ENCODE results near the gene KATNB1. TPM values are rescaled to one million over a fixed set of nuclear protein-coding genes. Genes with fewer than 3 reads are reported as not detected.
"Not testable (repeated sequence)": the region's sequence is repeated elsewhere in the genome, so short reads cannot be mapped to it uniquely, and the experiment has no call there.

Gene KATNB1
- total RNA-seq, 1 donor from 2014 or later: 32.1 TPM

DNA sequence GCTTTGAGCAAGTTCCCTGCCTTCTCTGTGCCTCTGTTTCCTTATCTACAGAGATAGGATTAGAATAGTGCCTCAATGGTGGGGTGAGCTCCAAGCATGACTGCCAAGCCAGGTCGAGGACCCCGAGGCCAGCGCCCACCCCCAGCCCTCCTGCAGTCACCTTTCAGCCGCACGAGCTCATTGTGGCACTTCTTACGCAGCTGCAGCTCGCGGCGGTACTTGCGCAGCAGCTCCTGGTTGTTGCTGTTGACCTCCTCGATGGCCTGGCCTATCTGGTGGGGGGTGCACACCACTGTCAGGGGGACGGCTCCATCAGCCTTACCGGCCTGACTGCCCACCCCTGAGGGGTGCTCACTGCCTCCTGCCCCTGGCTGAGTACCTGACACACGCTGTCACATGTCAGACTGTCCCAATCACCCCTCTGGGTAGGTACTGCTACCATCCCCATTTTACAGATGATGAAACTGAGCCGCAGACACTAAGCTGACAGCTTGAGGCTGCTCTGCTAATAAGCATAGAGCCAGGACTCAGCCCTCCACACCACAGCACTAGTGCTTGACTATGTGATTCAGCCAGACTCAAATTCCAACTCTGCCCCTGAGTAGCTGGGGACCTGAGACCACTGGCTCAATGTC is 31.3 kb downstream of the KATNB1 start:
- intact Hi-C loops (cut with micrococcal nuclease): no loop called here

DNA sequence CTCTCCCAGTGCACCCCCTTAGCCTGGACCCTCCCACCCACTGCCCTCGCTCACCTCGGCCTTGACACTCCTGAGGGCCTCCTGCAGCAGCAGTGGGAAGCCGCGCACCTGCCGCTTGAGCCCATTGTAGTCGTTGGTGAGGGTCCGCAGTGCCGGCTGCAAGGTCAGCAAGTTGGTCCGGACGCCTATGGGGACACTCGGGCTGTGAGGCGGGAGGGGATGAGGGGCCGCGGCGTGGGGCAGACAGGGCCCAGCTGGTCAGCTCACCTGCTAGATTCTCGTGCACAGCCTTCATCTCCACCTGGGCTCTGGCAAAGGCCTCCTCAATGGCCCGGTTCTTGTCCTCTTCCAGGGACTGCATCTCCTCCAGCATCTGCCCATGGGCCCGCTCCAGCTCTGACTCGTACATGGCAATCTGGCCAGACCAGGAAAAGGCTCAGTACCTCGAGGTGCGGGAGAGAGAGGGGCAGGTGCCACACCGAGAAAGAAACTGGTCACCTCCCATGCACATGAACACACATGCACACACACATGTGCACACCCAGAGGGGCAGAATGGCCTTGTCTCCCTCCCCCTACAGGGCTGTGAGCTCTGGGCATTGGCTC is 34.1 kb downstream of the KATNB1 start:
- intact Hi-C loops (cut with micrococcal nuclease): no loop called here

DNA sequence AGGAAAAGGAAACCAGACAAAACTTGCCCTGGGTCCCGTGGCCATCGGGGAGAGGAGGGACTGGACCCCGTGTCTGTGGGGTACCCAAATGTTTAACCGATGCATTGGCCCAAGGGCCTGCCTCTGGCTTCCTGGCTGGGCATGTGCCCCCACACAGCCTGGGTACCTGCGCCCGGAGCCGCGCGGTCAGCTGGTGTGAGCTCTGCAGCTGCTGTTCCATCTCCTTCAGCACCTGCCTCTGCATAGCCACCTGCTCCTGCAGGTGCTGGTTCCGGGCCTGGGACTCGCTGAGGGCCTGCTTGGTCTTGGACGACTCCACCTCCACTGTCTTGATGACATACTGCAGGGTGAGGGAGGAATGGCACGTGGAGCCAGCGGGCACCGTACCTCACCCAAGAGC is 34.8 kb downstream of the KATNB1 start:
- intact Hi-C loops (cut with micrococcal nuclease): no loop called here

DNA sequence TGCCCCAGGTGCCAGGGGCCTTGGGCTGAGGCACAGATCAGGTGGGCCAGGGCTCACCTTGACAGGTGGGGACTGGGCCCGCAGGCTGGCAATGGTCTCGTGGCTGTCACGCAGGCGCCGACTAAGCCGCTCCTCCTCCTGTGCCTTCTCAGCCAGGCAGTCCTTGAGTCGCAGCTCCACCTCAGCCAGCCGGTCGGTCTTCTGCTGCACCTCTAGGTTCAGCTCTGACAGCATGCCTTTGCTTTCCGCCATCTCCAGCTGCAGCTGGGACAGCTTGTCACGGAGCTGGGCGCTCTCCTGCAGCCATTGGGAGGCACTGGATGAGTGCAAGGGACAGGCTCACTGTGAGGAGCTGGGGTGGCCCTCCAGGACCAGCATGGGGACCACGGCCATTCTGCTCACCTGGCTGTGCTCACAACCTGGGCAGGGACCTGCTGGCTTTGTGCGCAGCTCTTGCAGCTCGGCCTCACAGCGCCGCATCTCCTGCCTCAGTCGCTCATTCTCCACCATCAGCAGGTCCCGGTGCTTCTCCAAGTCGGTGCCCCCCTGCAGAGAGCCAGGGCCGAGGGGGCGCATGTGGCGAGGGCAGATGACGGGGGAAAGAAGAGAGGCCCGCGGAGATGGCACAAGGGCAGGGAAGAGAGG is 35.7 kb downstream of the KATNB1 start:
- intact Hi-C loops (cut with micrococcal nuclease): no loop called here

GRCh38 chr16:57773019-57773418 is 37.4 kb downstream of the KATNB1 start:
- intact Hi-C loops (cut with micrococcal nuclease): no loop called here

- intact Hi-C loops (cut with micrococcal nuclease): no loop called here
These were observed 38.2 kb downstream of the KATNB1 start for GRCh38 chr16:57773655-57774295.

DNA sequence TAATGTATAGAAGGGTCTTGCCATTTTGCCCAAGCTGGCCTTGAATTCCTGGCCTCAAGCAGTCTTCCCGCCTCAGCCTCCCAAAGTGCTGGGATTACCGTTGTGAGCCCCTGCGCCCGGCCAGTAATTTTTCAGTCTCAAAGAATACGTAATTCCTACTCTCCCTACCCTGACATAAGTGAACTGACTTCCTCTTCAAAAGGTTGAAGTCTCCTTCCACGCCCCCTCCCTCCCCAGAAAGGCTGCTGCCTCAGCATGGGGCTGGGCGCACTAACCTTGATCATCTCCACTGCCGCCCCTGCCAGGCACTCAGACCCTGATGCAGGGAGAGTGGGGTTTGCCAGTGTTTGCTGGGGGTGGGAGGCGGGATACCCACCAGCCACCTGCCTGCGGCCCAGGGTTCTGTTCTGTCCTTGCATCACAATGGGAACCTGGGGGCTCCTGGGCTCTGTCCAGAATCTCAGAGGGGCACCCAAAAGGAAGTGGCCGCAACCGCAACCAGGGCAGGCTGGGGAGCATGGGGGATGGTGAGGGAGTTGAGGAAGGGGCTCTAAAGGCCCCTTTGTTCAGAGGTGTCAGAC is 39.2 kb downstream of the KATNB1 start:
- intact Hi-C loops (cut with micrococcal nuclease): no loop called here

GRCh38 chr16:57775661-57776469 is 40.3 kb downstream of the KATNB1 start:
- intact Hi-C loops (cut with micrococcal nuclease): no loop called here

DNA sequence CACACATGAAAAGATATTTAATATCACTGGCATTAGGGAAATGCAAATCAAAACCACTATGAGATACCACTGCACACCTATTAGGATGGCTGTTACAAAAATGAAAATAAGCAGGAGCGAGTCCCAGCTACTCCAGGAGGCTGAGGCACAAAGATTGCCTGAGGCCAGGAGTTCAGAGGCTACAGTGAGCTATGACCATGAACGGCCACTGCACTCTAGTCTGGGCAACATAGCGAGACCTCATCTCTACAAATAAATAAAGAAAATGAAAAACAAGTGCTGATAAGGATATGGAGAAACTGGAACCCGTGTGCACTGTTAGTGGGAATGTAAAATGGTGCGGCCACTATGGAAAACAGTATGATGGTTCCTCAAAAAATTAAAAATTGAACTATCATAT is 43.1 kb downstream of the KATNB1 start:
- intact Hi-C loops (cut with micrococcal nuclease): no loop called here

- intact Hi-C loops (cut with micrococcal nuclease): not testable (repeated sequence)
These were observed 44.3 kb downstream of the KATNB1 start for GRCh38 chr16:57779836-57780235.

DNA sequence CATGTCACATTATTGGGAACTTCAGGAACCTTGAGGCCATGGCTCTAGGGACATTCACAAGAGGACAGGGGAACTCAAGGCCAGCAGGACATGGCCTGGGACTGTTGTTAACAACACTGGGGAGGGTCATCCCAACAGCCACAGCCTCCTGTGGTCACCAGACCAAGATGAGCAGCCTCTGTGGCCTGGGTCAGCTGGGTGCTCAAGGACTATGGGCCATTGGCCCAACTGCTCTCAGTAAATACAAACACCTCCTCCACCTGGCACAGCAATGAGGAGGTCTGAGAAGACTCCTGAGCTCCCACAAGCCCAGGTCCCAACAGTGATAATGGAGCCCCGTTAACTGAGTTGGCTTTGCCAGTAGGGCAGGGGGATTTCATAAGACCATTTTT is 45.8 kb downstream of the KATNB1 start:
- intact Hi-C loops (cut with micrococcal nuclease): no loop called here

- intact Hi-C loops (cut with micrococcal nuclease): no loop called here
These were observed 46.4 kb downstream of the KATNB1 start for GRCh38 chr16:57781741-57782606.

- intact Hi-C loops (cut with micrococcal nuclease): not testable (repeated sequence)
These were observed 47.1 kb downstream of the KATNB1 start for GRCh38 chr16:57782607-57783055.

GRCh38 chr16:57783116-57783515 is 47.5 kb downstream of the KATNB1 start:
- intact Hi-C loops (cut with micrococcal nuclease): no loop called here

- intact Hi-C loops (cut with micrococcal nuclease): no loop called here
These were observed 48.3 kb downstream of the KATNB1 start for GRCh38 chr16:57783883-57784282.

DNA sequence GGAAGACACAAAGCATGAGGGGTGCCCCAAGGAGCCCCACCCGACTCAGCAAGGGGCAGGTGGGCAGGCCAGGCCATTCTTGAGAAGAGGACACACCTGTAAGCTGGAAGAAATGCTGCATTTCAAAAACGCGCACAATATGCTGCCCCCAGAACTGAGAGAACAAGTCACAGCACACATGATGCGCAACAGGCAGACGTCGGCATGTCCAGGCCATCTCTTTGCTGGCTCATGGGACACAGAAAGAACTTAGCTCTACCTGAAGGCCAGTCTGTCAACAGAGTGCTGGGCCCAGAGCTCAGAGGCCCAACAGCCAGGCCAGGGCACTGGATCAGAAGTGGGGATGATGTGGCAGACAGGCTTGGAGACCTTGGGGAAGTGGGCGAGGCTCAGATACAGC is 48.8 kb downstream of the KATNB1 start:
- intact Hi-C loops (cut with micrococcal nuclease): no loop called here

GRCh38 chr16:57785385-57785784 is 49.8 kb downstream of the KATNB1 start:
- intact Hi-C loops (cut with micrococcal nuclease): no loop called here

- intact Hi-C loops (cut with micrococcal nuclease): no loop called here
These were observed 50.4 kb downstream of the KATNB1 start for GRCh38 chr16:57785924-57786323.

GRCh38 chr16:57786632-57787518 is 51.3 kb downstream of the KATNB1 start:
- intact Hi-C loops (cut with micrococcal nuclease): no loop called here
